Limb (tissue), 2 donors: Measurements from ENCODE around the gene PBX1.

Source experiments
- DNase-seq, 2 donors: peaks; one replicate each; pipeline ENCODE4 v3.0.0-alpha.2; 2016; ENCODE audit errors: extremely low spot score in 2 of 2

The PBX1 gene

DNA sequence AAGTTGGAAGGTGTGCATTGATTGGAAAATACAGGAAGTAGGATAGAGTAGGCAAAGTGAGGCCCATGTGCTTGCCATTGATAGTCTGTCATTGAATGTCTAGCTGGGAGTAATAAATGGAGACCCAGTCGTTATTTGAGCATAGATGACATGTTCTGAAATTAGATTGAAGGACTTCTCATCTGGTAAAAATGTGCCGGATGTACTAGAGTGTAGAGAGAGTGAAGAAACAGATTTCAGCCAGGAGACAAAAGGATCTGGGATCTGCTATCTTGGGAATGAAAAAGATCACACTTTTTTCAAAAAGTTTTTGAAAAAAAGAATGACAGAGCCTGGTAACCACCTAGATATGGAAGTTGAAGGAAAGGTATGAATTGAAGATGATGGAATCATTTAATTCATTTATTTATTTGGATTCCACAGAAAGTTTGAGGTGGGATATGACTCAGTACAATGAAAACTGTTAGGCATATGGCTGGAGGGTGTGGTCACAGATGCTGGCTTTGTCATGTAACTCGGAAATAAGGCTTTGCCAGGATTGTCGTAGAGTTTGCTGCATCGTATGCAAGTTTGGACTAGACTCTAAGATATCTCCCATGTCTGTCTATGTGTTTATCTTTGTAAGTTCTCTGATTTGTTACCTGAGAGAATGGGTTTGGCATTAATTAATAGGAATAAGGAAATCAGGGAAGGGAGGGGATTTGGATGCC, 137.1 kb downstream of the PBX1 start:
- no peak for DNase-seq

DNA sequence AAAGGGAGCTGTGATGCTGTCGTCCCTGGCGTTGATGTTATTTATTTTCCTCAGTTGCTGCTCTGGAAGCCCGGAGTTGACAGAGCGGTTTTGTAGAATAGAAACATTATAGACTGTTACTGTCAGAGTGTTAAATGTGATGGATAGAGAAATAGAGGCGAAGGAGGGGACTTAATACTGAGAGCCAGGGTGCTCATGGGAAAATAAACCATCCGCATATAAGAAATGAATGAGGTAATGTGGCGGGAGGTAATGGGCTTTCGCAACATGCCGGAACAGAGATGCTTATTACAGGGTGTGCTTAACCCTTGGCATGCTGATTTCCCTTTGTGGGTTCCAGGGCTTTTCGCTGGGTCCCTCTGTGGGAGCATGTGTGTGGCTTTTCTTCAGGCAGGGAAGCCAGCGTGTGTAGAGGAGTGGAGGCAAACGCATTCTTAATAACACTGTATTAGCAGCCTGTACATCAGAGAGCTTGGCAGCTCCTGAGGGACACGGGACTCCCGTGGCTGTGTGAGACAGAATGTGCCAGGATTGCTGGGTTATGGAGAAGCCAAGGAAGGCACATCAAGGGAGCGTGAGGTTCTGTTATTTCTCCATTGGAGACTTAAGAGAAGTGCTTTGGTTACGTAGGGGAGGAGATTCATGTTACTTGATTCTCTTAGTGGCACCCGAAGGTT, 141.0 kb downstream of the PBX1 start:
- no peak for DNase-seq

DNA sequence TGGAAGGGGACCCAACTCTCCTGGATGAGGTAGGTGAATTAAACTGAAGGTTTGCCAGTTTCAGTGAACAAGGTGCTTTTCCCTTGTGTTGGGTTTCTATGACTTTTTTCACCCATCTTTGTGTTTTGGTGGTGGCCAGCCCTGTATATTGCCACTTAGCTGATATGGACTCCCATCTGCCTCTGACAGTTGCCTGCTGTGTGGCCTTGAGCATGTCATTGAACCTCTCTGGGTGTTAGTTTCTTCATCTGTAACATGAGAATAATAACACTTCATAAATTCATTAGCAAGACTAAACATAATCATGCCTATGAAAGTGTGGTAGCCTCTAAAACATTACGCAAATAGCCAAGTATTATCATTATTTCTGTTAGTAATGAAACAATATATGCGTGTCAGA, 141.7 kb downstream of the PBX1 start:
- DNase-seq: no peak

DNA sequence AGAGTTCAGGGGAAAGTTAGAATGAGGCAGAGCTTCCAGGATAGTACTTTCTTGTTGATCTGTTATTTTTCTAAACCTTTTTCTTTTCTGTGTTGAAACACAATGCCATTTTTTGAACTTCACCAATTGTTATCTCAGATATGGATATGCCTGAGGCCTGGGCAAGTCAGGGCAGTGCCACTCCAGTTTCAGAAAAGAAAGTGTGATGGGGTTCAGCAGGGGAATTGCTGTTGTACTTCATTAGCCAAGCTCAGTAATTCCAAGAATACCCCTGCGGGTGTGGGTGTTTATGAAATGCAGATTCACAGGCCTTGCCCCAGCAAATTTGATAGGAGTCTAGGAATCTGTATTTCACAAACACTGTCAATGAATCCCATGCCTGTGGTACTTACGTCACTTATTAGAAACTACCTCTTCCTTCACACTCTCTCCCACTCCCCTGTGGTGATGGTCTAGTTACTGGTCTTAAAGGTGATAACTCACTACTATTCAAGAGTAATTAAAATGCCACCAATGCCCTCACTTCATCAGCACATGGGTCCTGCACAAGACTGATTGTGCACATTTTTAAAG, 142.3 kb downstream of the PBX1 start:
- DNase-seq: no peak

DNA sequence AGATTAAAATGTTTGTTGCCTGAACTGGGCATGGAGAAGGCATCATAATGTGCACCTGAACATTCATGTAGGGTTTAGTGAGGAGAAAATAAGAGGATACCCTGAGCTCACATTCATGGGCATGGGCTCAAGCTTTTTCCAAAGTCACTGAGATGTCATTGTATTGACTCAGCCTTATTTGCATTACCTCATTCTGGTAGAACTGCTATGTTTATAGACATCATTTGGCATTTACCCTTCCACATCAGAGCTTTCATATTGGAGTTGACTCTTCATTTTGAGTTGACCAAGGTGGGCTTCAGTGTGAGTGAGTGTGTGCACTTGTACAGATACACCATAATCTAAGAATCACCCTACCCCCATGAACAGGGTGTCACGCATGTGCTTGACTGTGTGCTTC, 143.2 kb downstream of the PBX1 start:
- DNase-seq: no peak

- no peak for DNase-seq
Observed at GRCh38 chr1:164702664-164703063, 143.7 kb downstream of the PBX1 start.

DNA sequence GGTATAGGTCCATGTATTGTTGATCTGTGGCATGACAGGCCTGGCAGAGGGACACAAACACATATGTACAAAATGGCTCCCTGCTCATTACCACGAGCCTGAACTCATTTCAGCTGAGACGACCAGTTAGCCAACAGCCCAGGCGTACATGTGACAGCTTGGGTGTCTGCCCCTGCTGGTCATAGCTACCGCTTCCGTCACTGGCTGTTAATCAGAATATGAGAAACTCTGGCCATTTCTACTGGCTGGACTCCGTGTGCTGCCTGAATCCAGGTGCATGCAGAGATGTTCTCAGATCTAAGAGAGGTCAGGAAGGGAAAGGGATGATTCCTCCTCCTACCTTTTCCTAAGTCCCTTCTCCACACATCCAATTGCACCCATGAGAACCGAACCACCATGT, 144.5 kb downstream of the PBX1 start:
- no peak for DNase-seq

DNA sequence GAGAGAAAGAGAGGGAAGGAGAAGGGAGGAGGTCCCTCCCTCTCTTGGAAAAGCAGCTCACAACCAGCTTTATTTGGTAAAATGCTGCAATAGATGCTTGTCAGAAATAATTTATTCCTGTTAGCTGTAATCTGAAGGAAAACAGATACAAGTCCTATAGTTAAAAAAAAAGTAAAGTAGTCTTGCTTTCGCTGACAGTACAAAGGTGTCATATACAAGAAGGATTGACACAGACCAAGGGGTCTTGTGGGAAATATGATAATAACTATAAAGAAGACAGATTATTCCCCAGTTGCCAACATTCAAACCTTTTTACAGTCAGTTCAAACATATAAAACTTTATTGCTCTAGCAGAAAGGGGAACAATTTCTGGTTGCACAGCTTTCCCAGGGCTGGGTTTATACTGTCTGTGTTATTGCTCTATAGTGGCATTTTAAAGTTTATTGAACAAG, 145.0 kb downstream of the PBX1 start:
- no peak for DNase-seq

GRCh38 chr1:164704954-164705353, 146.0 kb downstream of the PBX1 start:
- DNase-seq: no peak

DNA sequence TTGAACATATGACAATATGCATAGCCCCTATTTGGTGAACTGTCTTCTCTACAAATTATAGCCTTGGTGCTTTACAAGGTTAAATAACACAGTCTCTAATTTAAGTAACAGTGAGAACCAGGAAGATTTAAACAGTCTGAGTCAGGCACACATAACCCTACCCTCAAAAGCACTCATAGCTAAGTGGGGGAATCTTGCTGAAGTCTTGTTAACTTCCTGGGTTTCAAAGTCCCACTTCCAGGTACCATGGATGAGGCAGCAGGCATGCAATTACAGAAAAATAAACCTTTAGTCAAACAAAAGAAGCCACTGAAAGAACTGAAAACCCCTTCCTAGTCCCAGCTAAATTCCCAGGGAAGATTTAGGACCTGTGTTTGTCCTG, 147.6 kb downstream of the PBX1 start:
- no peak for DNase-seq

DNA sequence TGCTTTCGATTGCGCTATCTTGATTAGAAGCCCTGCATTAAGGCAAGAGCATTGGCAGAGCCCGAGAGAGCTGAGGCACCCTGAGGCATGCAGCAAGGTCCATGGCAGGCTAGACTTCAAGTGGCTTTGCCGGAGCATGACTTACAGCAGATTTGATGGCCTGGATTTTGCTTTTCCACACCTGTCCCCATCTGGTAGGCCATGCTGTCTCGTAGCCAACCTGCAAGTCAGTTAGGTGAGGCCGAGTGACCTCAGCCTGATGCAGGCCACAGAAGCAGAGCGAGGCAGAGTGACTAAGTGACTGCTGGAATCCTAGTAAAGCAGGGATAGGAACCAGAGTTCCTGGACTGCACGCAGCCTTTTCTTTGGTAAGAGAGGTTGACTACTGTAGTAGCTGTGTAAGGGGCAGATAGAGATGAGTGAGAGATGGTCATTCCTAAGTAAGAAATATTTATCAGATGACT, 148.9 kb downstream of the PBX1 start:
- DNase-seq: no peak

DNA sequence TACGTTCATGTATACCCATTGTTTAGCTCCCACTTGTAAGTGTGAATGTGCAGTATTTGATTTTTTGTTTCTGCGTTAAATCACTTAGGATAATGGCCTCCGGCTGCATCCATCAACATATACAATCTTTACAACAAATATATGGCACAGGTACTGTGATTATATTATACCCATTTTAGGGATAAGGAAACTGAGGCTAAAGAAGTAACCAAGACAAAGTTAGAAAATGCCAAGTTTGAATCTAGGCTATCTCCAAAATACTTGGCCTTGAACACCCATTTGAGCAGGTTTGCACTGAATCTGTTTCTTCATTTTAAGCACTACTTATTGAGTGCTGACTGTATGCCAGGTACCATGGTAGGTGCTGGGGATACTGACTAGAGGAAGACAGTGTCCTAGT, 149.6 kb downstream of the PBX1 start:
- no peak for DNase-seq

- no peak for DNase-seq
Observed at GRCh38 chr1:164709126-164709525, 150.1 kb downstream of the PBX1 start.

- no peak for DNase-seq
Observed at GRCh38 chr1:164709541-164710278, 150.7 kb downstream of the PBX1 start.

DNA sequence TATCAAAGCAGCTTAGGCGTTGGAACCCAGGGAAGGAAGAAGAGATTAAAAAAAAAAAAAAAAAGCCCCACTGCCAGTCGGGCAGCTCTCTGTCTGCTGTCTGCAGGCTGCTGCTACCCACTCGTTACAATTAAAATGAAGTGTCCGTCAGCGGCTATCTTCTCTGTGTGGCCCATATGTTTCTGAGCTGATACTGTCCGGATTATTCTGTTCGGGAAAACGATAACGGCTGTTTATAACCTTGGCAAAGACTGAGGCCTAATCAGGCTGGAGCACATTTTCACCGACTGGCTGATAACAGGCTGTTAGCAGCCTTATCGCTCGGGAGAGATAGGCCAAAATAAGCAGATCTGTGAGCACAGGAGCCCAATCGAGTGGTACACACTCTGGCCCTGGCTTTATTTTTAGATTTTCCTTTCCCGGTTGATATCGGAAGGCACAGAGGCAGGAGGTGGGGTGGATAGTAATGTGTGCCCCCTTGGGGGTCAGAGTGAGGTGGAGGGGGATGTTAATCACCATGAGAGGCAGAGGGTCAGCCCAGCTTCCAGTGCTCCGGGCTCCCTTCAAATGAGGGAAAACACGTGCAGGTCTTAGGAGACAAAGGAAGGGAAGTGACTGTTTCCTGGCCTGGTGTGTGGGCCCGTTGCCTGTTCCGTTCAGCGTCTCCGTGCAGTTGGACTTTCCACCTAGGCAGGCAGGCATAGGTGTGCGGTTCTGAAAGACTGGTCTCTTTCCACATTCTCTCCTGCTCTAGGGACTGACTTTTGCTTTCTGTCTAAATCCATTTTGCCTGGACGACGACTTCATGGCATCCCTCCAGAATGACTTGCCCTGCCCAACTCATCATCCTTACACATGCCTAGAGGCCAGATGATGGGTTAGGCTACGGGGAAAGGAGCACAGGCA, 153.4 kb downstream of the PBX1 start:
- no peak for DNase-seq

DNA sequence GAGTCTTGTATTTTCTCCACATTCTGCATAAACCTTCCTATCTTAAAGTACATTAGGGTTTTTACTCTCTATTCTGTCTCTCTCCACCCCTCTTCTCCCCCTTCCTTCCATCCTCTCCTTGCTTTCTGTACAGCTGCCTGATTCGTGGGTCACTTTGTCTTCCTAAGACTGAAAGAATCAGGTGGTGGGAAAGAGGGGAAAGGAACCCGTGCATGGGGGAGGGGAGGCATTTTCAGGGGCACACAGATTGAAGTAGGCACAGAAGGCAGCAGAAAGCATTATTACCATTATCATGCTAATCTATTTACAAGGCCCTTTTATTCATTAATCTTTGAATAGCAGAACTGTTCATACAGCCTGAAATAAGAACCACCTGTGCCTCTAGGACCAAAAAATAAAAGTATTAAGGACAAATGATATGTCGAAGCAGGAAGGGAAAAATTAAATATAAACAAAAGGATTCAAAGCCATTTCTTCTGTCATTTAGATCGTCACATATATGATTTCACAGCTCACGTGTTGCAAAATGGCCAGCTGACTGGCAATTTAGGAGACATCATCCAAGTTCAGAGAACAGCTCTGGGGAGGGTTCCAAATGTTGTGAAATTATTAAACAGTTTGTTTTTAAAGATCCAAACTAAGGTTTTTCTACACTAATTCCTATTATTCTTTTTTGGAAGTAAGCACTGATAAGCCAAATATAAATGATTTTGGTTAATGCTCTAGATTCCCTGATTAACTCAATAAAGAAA, 154.6 kb downstream of the PBX1 start:
- DNase-seq: no peak

DNA sequence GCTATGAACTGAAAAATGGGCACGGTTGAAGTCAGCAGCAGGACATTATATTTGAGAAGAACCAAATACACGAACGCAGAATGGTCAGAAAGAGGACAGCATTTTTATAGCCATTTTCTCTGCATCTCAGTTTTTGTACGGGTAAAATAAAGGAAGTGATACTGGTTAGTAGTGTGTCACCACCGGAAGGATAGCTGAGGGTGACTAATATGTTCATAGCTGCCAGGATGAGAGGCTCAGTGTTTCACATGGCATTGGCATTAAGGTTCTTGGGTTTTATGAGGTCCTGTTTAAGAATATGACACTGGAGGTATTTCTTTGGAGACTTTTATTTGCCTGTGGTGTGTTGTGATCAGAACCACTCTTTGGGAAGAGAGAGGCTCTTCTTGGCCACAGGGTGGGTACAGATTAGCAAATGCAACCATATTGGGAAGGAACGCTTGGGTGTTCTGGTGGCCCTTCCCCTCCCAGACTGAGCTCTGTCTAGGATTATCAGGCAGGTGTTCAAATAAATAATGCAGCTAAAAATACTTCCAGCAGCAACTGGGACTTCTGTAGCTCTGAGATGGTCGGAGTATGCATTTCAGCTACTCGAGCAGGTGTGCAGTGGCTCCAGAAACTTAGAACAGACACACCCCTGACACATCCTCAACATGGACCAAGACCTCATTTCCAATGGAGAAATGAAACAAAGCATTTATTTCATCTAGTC, 158.2 kb downstream of the PBX1 start:
- no peak for DNase-seq

- no peak for DNase-seq
Observed at GRCh38 chr1:164718821-164719220, 159.8 kb downstream of the PBX1 start.

GRCh38 chr1:164719676-164720439, 160.9 kb downstream of the PBX1 start:
- no peak for DNase-seq
